Stomach (tissue), 4 donors: ENCODE data around the gene CLK1.

Experiments used
- EP300 ChIP-seq: sonication (generic); formaldehyde crosslinking; IDR thresholded peaks from one replicate; pipeline ENCODE4 v1.6.1; 2017; ENCODE audit warnings: antibody characterized with exemption
- POLR2AphosphoS5 ChIP-seq, 3 donors: sonication (generic); formaldehyde crosslinking; IDR thresholded peaks; one replicate each; pipeline ENCODE4 v1.6.1; 2016; ENCODE audit warnings: antibody characterized with exemption in 3 of 3

- TF ChIP-seq POLR2AphosphoS5 (IDR thresholded peaks at IDR 0.05) (peak; percentile 80 to 82 (median 81)), EP300 (no peak)
These were observed 1.9 kb downstream of the CLK1 start for GRCh38 chr2:200862532-200863000.
